Measurements from ENCODE around the gene WDR46. TPM values are rescaled to one million over a fixed set of nuclear protein-coding genes. Genes with fewer than 3 reads are reported as not detected.

The WDR46 gene
- total and polyA plus RNA-seq, 2 of the 13 experiments (the other 11 are each of a cell fraction or from before 2014, with no cell fraction given): 47.4 to 105 TPM

- TF ChIP-seq, protein P1, sequence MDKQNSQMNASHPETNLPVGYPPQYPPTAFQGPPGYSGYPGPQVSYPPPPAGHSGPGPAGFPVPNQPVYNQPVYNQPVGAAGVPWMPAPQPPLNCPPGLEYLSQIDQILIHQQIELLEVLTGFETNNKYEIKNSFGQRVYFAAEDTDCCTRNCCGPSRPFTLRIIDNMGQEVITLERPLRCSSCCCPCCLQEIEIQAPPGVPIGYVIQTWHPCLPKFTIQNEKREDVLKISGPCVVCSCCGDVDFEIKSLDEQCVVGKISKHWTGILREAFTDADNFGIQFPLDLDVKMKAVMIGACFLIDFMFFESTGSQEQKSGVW (CRISPR knock-in tag; IDR thresholded peaks at IDR 0.05; ENCODE audit: borderline replicate concordance): no peak
- TF ChIP-seq ELF4 (CRISPR knock-in tag; IDR thresholded peaks at IDR 0.05; ENCODE audit: borderline replicate concordance) (no peak), ZNF563 (CRISPR knock-in tag; IDR thresholded peaks at IDR 0.05) (peak; percentile 84), NCOA5 (CRISPR knock-in tag; IDR thresholded peaks at IDR 0.05) (no peak), ZNF646 (CRISPR knock-in tag; IDR thresholded peaks at IDR 0.05) (no peak), ZNF367 (CRISPR knock-in tag; IDR thresholded peaks at IDR 0.05; ENCODE audit: borderline replicate concordance) (peak; percentile 72; the same call in 1 of the 2 replicates), IKZF4 (CRISPR knock-in tag; IDR thresholded peaks at IDR 0.05; ENCODE audit: borderline replicate concordance, low read depth, not compliant biosample characterization) (no peak), PLRG1 (conservative IDR thresholded peaks at IDR 0.05) (no peak), TP53 (CRISPR knock-in tag; conservative IDR thresholded peaks at IDR 0.05) (0 out of 2 replicates have a peak, but pooled peaks have one; percentile 64), ZNF672 (CRISPR knock-in tag; IDR thresholded peaks at IDR 0.05) (no peak), ZNF691 (CRISPR knock-in tag; IDR thresholded peaks at IDR 0.05; ENCODE audit: borderline replicate concordance, low read depth) (no peak), SNAPC2 (CRISPR knock-in tag; IDR thresholded peaks at IDR 0.05) (0 out of 2 replicates have a peak, but pooled peaks have one; percentile 55), MIXL1 (CRISPR knock-in tag; IDR thresholded peaks at IDR 0.05) (peak; percentile 91), RAD51 (IDR thresholded peaks at IDR 0.05; ENCODE audit: borderline replicate concordance) (no peak), ZBTB8A (CRISPR knock-in tag; IDR thresholded peaks at IDR 0.05; ENCODE audit: borderline replicate concordance, low read depth) (0 out of 2 replicates have a peak, but pooled peaks have one; percentile 85), ZSCAN9 (CRISPR knock-in tag; IDR thresholded peaks at IDR 0.05; ENCODE audit: borderline replicate concordance) (no peak; the same call in 1 of the 2 replicates), ARID2 (CRISPR knock-in tag; IDR thresholded peaks at IDR 0.05; ENCODE audit: borderline replicate concordance) (peak; percentile 82), ZNF766 (CRISPR knock-in tag; IDR thresholded peaks at IDR 0.05; ENCODE audit: borderline replicate concordance) (no peak), ZFP1 (CRISPR knock-in tag; IDR thresholded peaks at IDR 0.05) (no peak), SP5 (CRISPR knock-in tag; IDR thresholded peaks at IDR 0.05; ENCODE audit: borderline replicate concordance, low read depth) (peak; percentile 71)
- TF ChIP-seq, protein P2, sequence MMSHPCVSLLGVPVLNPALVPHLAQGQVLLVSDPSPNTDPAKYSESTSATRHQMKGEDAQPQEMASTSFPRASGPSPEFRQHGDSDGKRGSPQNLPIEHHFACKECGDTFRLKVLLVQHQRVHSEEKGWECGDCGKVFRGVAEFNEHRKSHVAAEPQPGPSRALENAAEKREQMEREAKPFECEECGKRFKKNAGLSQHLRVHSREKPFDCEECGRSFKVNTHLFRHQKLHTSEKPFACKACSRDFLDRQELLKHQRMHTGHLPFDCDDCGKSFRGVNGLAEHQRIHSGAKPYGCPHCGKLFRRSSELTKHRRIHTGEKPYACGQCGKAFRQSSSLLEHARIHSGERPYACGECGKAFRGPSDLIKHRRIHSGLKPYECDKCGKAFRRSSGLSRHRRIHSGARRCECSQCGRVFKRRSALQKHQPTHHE (CRISPR knock-in tag; IDR thresholded peaks at IDR 0.05; ENCODE audit: borderline replicate concordance): no peak
Observed at GRCh38 chr6:33248932-33249731, 39.9 kb downstream of the WDR46 start (continued).
